SK-N-MC (cell line): ENCODE results near the gene PDZD2.

Experiments used
- DNase-seq: peaks from one replicate; pipeline ENCODE4 v3.0.0-alpha.2; 2011; ENCODE audit warnings: low read depth, low spot score
- H3K27ac ChIP-seq: fragments of 200-600 bp; sonication (generic); 2 replicates; pipeline ENCODE4 v1.5.1; 2016; ENCODE audit warnings: mixed run types
- H3K36me3 ChIP-seq: fragments of 200-600 bp; sonication (generic); 2 replicates; pipeline ENCODE4 v1.6.1; 2017; ENCODE audit warnings: antibody characterized with exemption, low read length, mixed read lengths; ENCODE audit not compliant: insufficient read depth
- H3K4me3 ChIP-seq: fragments of 200-600 bp; sonication (generic); 2 replicates; pipeline ENCODE4 v1.5.1; 2016
- H3K9ac ChIP-seq: fragments of 200-600 bp; sonication (generic); 2 replicates; pipeline ENCODE4 v1.8.0; 2017; ENCODE audit warnings: mixed run types, mixed read lengths; ENCODE audit not compliant: insufficient read length
- H3K9me3 ChIP-seq: fragments of 200-600 bp; sonication (generic); 2 replicates; pipeline ENCODE4 v1.6.1; 2017; ENCODE audit warnings: low read depth, mild to moderate bottlenecking, antibody characterized with exemption, low read length, moderate library complexity, mixed read lengths
- EZH2 ChIP-seq: fragments of 200-600 bp; sonication (generic); IDR thresholded peaks from one replicate; pipeline ENCODE4 v1.6.1; 2017; ENCODE audit warnings: antibody characterized with exemption
- FOXP2 ChIP-seq: optimal IDR thresholded peaks from 2 replicates; pipeline ENCODE3; 2011; ENCODE audit warnings: mild to moderate bottlenecking, moderate library complexity; ENCODE audit not compliant: insufficient read depth; ENCODE audit errors: extremely low read length, control extremely low read depth
- POLR2AphosphoS5 ChIP-seq: IDR thresholded peaks from 2 replicates; pipeline ENCODE4 v1.6.1; 2012; ENCODE audit warnings: mild to moderate bottlenecking, low read depth, low read length, borderline replicate concordance

PDZD2 gene

DNA sequence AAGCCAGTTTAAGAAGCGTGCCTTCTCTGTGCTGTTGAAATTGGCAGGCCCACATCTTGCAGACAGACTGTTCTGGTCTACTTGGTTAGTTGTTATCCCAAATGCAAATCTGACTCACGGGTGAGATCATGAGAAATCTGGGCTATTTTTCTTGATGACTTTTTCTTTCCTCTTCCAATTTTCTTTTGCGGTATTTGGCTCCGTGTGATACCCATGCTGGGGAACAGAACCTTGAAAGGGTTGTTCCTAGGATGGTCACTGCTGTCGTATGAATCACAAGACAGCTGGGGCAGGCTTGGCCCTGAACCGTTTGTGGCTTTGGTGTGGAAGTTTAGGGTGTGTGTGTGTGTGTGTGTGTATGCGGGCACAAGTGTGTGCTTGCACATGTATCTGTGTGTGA is 24.6 kb downstream of the PDZD2 start:
- DNase-seq: no peak
- Histone ChIP-seq H3K9ac (no peak overlapping the region), H3K4me3 (no peak overlapping the region), H3K9me3 (no peaks in the 10 kb centered on the region), H3K36me3 (no peaks in the 10 kb centered on the region), H3K27ac (no peak overlapping the region)
- TF ChIP-seq FOXP2: no peak
- no peak for TF ChIP-seq EZH2
- TF ChIP-seq POLR2AphosphoS5: no peak

DNA sequence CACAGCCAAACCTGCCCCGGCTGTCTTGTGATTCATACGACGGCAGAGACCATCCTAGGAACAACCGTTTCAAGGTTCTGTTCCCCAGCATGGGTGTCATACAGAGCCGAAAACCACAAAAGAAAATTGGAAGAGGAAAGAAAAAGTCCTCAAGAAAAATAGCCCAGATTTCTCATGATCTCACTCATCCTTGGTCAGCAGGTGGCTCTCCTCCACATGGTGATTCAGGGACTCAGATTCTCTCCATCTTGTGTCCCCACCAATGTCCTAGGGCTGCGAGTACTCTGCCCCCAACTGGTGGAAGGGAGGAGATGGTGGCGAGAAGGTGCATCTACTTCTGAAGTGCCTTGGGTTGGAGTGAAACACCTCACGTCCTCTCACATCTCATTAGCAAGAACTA is 25.6 kb downstream of the PDZD2 start:
- Histone ChIP-seq H3K9ac (no peak overlapping the region), H3K4me3 (no peak overlapping the region), H3K36me3 (no peaks in the 10 kb centered on the region), H3K27ac (no peak overlapping the region), H3K9me3 (no peaks in the 10 kb centered on the region)
- TF ChIP-seq POLR2AphosphoS5 (no peak), FOXP2 (no peak), EZH2 (no peak)
- no peak for DNase-seq

DNA sequence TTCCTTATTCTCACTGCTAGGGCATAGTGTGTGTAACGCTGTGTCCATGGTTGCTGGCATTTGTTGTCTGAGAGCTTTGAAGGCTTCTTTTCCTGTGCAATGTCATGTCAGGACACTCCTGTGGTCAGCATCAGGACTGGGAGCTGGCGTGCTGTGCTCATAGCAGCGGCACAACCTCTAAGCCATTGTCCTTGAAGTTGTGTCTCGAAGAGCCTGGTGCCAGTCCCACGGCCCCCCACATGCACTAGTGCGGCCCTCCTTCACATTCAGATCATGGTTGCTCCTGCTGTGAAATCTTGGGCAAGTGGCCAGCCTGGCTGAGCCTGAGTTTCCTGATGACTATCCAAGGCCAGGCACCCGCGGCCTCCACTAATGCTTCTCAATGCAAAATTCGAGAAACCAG is 32.4 kb downstream of the PDZD2 start:
- no peak overlapping the region for H3K4me3 ChIP-seq
- TF ChIP-seq FOXP2 (no peak), EZH2 (no peak), POLR2AphosphoS5 (no peak)
- no peak overlapping the region for H3K9ac ChIP-seq
- H3K9me3 ChIP-seq: no peaks in the 10 kb centered on the region
- no peaks in the 10 kb centered on the region for H3K36me3 ChIP-seq
- no peak overlapping the region for H3K27ac ChIP-seq
- no peak for DNase-seq

GRCh38 chr5:31674371-31674951 is 35.5 kb downstream of the PDZD2 start:
- DNase-seq: no peak
- TF ChIP-seq EZH2 (no peak), FOXP2 (no peak), POLR2AphosphoS5 (no peak)
- no peaks in the 10 kb centered on the region for H3K36me3 ChIP-seq
- H3K9ac ChIP-seq: no peak overlapping the region
- H3K9me3 ChIP-seq: no peaks in the 10 kb centered on the region
- H3K4me3 ChIP-seq: no peak overlapping the region
- H3K27ac ChIP-seq: no peak overlapping the region

GRCh38 chr5:31675472-31675871 is 36.5 kb downstream of the PDZD2 start:
- TF ChIP-seq FOXP2 (no peak), EZH2 (no peak), POLR2AphosphoS5 (no peak)
- H3K9ac ChIP-seq: no peak overlapping the region
- no peak overlapping the region for H3K4me3 ChIP-seq
- H3K27ac ChIP-seq: no peak overlapping the region
- H3K9me3 ChIP-seq: no peaks in the 10 kb centered on the region
- DNase-seq: no peak
- H3K36me3 ChIP-seq: no peaks in the 10 kb centered on the region

GRCh38 chr5:31678180-31678579 is 39.2 kb downstream of the PDZD2 start:
- DNase-seq: no peak
- no peak for TF ChIP-seq FOXP2
- no peak for TF ChIP-seq EZH2
- no peak for TF ChIP-seq POLR2AphosphoS5
- Histone ChIP-seq H3K27ac (no peak overlapping the region), H3K36me3 (no peaks in the 10 kb centered on the region), H3K4me3 (no peak overlapping the region), H3K9me3 (no peaks in the 10 kb centered on the region), H3K9ac (no peak overlapping the region)

DNA sequence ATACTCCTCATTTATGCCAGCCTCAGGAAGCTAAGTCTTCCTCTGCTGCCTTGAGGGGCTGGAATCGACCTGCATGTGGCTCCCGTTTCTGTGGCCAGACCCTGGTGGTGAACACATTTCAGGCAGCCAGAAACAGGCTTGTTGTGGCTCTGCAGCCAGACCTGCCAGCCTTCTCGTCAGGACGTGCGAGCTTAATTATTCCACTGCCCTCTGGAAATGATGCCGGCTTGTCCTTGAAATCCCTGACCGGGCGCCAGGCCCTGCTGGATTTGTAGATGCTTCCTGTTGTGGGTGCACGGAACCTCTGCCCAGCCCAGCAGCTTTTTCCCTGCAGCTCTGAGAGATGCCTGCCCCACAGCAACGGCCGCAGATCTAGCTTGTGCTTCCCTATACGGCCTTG is 41.6 kb downstream of the PDZD2 start:
- Histone ChIP-seq H3K27ac (no peak overlapping the region), H3K4me3 (no peak overlapping the region), H3K9ac (no peak overlapping the region), H3K36me3 (no peaks in the 10 kb centered on the region), H3K9me3 (no peaks in the 10 kb centered on the region)
- DNase-seq: no peak
- TF ChIP-seq POLR2AphosphoS5 (no peak), FOXP2 (no peak), EZH2 (no peak)

DNA sequence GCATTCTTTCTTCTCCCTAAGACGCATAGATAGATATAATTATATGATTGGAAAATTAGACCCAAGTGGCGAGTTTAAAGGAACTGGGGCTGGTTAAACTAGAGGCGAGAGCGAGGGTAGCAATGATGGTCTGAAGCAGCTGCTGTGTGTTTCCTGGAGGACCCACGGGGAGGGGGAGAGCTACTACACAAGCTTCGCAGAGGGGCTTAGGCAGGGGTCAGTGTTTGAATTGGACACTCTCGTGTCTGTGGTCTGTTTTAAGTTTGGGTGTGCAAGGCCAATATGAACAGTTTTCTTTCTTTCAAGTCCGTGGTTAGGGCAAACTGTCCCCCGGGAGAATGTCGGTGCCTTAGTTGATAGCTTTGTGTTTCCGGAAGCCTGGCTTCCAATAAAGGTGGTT is 43.1 kb downstream of the PDZD2 start:
- Histone ChIP-seq H3K4me3 (no peak overlapping the region), H3K36me3 (no peaks in the 10 kb centered on the region), H3K27ac (no peak overlapping the region), H3K9ac (no peak overlapping the region), H3K9me3 (no peaks in the 10 kb centered on the region)
- TF ChIP-seq EZH2: no peak
- no peak for TF ChIP-seq FOXP2
- TF ChIP-seq POLR2AphosphoS5: no peak
- DNase-seq: no peak

GRCh38 chr5:31682851-31683250 is 43.9 kb downstream of the PDZD2 start:
- TF ChIP-seq POLR2AphosphoS5 (no peak), EZH2 (no peak), FOXP2 (no peak)
- no peaks in the 10 kb centered on the region for H3K36me3 ChIP-seq
- no peak for DNase-seq
- no peak overlapping the region for H3K4me3 ChIP-seq
- H3K27ac ChIP-seq: no peak overlapping the region
- H3K9ac ChIP-seq: no peak overlapping the region
- H3K9me3 ChIP-seq: no peaks in the 10 kb centered on the region
